ENCODE results near the gene NCK2.

Gene NCK2

GRCh38 chr2:105904938-105905337 lies 160.2 kb downstream of the NCK2 start:
- in situ Hi-C loops (cut with MboI; ENCODE audit: low pct_unique_long_range_greater_than_20kb, low sequenced_read_pairs, unreplicated experiment) = no loop called here
- no peak for TF ChIP-seq CTCF (IDR thresholded peaks at IDR 0.05; ENCODE audit: extremely low read depth, insufficient read depth, missing control alignments)

GRCh38 chr2:105906481-105906880 lies 161.8 kb downstream of the NCK2 start:
- no peak for DNase-seq (ENCODE audit: low spot score)
- TF ChIP-seq CTCF (IDR thresholded peaks at IDR 0.05; ENCODE audit: extremely low read depth, insufficient read depth, missing control alignments) = no peak
- in situ Hi-C loops (cut with MboI; ENCODE audit: low pct_unique_long_range_greater_than_20kb, low sequenced_read_pairs, unreplicated experiment) = no loop called here

More at GRCh38 chr2:105904938-105905337, 160.2 kb downstream of the NCK2 start:
- peak; percentile 74 for DNase-seq (ENCODE audit: low spot score)

- TF ChIP-seq CTCF (IDR thresholded peaks at IDR 0.05; ENCODE audit: extremely low read depth, insufficient read depth, missing control alignments) = no peak
- in situ Hi-C loops (cut with MboI; ENCODE audit: low pct_unique_long_range_greater_than_20kb, low sequenced_read_pairs, unreplicated experiment) = no loop called here
- DNase-seq (ENCODE audit: low spot score) = no peak
Measured at GRCh38 chr2:105907184-105907583, 162.5 kb downstream of the NCK2 start.

GRCh38 chr2:105909215-105909614 lies 164.5 kb downstream of the NCK2 start:
- in situ Hi-C loops (cut with MboI; ENCODE audit: low pct_unique_long_range_greater_than_20kb, low sequenced_read_pairs, unreplicated experiment) = no loop called here
- TF ChIP-seq CTCF (IDR thresholded peaks at IDR 0.05; ENCODE audit: extremely low read depth, insufficient read depth, missing control alignments) = no peak
- no peak for DNase-seq (ENCODE audit: low spot score)

- in situ Hi-C loops (cut with MboI; ENCODE audit: low pct_unique_long_range_greater_than_20kb, low sequenced_read_pairs, unreplicated experiment) = no loop called here
- DNase-seq (ENCODE audit: low spot score) = no peak
- no peak for TF ChIP-seq CTCF (IDR thresholded peaks at IDR 0.05; ENCODE audit: extremely low read depth, insufficient read depth, missing control alignments)
Measured at GRCh38 chr2:105910497-105911238, 166.0 kb downstream of the NCK2 start.

- TF ChIP-seq CTCF (IDR thresholded peaks at IDR 0.05; ENCODE audit: extremely low read depth, insufficient read depth, missing control alignments) = no peak
- in situ Hi-C loops (cut with MboI; ENCODE audit: low pct_unique_long_range_greater_than_20kb, low sequenced_read_pairs, unreplicated experiment) = no loop called here
- DNase-seq (ENCODE audit: low spot score) = no peak
Measured at GRCh38 chr2:105911425-105911824, 166.7 kb downstream of the NCK2 start.
